GM21447 (cell line): ENCODE measurements around the gene C16orf96.

Source experiments
- ATAC-seq: cut with Tn5 transposase; IDR thresholded peaks from one replicate; pipeline ENCODE4 v1.9.1; 2021; ENCODE audit not compliant: unreplicated experiment

The C16orf96 gene

DNA sequence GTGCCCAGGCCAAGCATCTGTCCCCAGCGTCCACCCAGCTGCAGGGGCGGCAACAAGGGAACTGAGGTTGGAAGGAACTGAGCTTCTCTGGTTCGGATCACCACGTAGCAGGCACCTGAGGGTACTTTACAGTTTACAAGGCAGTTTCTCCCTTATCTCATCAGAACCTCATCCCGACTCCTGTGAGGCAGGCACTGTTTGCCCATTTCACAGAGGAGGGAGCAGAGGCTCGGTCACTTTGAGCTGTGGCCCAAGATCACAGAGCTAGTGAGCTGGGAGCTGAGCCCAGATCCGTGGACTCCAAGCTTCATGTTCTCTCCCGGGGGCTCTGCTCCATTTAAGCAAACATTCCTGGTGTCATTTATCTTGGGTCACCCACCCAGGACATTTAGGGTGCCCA lies 43.4 kb downstream of the C16orf96 start:
- no peak for ATAC-seq

DNA sequence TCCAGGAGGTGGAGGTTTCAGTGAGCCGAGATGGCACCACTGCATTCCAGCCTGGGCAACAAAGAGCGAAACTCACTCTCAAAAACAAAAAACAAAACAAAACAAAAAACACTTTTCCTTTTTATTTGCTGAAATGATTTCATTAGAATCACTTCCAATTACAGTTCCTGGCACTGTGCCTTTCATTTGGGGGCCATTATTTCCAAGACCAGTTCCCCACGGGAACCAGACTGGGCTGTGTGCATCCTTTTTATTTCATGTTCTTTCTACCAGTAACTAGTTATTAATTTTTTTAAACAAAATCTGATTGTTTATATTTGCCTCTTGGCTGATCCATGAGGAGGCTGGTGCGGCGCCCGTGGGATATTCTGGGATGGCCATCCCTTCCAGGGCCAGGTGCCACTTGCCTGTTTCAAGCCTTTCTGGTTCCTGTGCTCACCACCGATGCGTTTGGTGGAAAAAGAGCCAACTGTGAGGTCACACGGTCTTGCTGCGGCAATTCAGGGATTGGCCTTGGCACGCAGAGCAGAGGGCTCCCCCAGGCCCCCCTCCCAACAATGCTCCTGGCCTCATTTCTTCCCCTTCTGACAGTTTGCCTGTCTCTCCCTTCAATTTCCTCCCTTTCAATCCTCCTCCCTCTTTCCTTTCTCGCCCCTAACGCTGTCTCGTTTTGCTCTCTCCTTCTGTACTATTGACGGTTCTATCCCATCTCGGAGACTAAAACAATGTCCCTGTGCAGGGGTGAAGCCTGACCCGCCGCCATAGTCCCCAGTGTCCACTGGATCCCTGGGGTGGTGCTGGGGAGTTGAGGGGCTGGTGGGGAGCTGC lies 45.1 kb downstream of the C16orf96 start:
- ATAC-seq = no peak

DNA sequence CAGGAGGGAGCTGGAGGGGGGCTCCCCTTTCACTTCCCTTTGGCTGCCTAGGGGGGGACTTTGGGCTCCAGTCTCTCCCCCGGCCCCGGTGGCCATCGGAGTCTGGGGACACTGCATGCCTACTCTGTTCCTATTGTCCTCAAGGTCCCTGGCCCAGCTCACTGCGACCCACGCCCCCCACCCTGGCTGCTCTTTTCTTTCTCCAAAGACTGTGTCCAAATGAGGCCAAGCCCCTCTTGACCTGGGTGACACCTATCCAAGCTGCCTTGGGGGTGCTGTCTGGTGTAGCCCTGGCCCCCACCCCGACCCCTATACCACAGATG lies 45.7 kb downstream of the C16orf96 start:
- ATAC-seq = no peak

DNA sequence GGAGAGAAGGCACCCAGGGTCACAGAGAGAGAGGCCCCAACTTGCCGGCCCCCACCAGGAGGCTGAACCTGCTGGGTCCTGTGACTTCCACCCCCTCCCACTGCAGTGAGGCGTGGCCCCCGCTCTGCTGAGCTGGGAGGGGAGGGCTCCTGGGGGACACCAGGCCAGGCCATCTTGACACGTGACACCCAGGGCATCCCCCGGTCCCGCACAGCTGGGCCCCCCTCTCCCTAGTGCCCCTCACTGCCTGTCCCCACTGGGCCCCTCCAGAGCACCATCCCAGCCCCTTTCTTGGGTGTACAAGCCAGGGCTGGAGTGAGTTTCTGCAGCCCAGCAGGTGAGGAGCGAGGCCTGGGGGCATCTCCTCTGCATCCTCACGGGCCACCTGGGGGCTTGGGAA lies 46.2 kb downstream of the C16orf96 start:
- ATAC-seq = no peak

DNA sequence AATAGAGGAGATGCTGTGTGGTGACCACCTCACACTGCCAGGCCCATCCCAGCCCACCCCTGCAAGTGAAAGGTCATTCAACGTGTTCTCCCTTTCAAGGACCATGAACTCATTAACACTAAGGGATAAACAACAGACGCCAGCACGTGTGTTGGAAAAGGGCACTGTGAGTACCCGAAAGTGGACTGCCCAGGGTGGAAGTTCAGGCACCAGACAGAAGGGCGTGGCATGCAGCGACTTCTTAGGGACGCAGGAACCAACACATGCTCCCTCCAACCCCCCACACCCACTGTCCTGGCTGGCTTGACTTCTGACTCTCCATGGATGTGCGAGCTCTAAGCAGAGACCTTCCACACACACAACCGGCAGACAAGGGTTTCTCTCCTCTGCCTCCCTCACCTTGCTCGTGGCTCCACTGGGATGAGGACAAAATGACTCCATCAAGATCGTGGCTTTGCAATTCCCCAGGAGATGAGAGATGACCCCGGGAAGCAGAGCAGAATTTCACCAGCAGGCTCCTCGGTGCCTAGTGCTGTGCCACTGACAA lies 47.6 kb downstream of the C16orf96 start:
- ATAC-seq = no peak

DNA sequence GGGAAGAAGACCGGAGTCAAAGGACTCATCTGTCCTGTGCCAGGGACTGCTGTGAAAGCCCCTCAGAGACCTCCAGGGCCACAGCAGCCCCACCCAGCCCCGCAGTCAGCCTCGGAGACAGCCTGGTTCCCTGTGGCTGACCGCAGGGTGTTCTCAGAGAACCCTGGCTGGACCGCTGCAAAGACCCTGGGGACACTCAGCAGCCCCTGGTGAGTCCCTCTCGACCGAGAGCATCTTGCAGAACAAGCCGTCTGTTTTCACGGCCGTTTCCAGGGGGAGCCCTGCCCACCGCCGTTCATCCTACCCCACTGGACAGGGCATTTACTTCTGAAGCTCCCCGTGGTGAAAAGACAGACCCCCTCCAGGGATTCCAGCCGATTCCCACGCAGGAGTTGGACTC lies 48.3 kb downstream of the C16orf96 start:
- no peak for ATAC-seq

DNA sequence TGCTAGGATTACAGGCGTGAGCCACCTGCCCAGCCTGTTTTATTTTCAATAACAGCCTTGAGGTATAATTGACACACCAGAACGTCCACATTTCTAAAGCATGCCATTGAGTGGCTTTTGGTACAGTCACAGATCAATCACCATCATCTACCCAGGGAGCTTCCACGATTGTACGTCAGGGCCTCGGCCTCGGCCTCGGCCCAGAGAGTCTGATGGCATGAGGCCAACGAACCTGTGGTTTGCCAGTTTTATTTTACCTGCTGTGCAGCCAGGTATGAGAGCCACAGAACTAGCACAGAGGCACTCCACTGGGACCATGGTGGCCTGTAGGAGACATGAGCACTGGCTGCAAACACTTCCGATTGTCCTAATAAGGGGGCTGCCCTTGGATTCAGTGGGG lies 50.2 kb downstream of the C16orf96 start:
- no peak for ATAC-seq

DNA sequence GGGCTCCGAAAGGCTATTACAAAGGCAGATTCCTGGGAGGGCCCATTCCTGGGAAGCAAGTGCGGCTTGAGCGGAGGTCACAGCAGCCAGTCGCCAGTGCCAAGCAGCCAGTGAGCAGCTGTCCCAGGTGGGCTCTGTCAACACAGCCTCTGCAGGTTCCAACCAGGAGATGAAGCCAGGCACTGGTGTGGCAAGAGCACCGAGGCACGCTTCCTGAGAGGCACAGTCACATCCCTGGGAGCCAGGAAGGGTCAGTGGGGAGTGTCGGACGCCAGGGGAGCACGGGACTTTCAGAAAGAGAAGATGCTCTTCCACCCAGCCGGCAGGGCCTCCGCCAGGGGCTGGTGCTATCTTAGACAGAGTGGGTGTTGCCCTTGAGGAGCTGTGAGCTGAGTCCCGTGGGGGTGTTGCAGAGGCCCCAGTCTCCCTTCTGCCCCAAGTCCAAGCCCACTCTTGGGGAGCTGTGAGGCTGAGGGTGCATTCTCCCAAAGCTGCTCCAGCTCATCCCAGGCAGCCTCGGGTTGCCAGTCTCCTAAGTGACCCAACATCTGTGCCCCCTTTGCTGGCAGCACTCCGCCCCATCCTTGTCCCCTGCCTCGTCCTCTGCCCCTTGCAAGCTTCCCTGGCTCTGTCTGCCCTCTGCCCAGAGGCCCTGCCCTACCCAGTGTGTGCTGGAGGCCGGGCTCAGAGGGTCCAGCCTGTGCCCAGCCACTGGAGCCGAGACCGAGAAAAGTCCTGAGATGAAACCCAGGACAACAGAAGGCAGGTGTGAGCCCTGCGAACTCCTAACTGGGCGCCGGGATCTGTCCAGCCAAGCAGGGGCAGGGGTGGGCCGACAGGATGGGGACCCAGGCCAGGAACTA lies 51.9 kb downstream of the C16orf96 start:
- ATAC-seq = no peak

DNA sequence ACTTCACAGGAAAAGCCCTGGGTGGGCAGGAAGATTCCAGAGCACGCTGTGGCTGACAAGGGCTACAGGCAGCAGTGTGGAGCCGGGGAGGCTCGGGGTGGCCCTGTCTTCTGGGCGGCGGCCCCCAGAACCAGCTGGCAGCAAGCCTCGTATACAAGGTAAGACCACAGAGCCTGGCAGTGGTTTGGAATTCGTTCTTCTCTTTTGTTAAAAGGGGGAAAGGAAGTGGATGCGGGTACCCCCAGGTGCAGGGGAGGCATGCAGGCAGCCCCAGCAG lies 52.5 kb downstream of the C16orf96 start:
- no peak for ATAC-seq

DNA sequence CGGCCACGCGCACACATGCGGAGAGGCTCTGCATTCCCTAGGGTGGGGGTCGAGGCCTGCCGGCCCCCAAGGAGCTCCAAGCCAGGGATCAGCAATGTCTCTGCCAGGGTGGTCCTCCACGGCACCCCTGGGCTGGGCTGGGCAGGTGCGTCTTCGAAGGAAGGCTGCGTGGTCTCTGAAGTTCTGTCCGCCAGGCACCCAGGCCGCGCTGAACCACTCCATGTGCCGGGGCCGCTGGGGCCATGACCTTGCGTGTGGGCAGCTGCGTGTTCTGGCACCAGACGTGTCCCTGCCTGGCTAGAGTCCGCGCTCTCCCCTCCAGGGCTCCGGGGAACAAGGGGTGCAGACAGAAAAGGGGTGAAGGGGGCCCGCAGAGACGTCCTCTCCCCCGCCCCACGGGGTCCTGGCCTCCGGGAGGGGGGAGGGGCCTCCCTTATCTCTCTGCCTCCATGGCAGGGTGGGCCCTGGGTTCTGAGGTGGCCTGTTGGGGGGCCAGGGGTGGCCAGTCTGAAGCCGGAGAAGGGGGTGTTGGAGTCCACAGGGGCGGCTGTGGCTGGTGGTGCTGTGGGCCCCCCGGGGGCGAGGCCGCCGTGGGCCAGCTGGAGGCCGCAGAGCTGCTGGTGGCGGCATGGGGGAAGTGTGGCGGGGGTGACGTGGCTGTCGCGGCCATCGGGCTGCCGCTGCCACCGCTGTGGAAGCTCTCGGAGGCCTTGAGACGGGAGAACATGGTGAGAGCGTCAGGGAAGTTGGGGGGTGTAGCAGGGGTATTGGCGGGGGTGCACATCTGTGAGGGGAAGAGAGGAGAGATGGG lies 53.3 kb downstream of the C16orf96 start:
- no peak for ATAC-seq

DNA sequence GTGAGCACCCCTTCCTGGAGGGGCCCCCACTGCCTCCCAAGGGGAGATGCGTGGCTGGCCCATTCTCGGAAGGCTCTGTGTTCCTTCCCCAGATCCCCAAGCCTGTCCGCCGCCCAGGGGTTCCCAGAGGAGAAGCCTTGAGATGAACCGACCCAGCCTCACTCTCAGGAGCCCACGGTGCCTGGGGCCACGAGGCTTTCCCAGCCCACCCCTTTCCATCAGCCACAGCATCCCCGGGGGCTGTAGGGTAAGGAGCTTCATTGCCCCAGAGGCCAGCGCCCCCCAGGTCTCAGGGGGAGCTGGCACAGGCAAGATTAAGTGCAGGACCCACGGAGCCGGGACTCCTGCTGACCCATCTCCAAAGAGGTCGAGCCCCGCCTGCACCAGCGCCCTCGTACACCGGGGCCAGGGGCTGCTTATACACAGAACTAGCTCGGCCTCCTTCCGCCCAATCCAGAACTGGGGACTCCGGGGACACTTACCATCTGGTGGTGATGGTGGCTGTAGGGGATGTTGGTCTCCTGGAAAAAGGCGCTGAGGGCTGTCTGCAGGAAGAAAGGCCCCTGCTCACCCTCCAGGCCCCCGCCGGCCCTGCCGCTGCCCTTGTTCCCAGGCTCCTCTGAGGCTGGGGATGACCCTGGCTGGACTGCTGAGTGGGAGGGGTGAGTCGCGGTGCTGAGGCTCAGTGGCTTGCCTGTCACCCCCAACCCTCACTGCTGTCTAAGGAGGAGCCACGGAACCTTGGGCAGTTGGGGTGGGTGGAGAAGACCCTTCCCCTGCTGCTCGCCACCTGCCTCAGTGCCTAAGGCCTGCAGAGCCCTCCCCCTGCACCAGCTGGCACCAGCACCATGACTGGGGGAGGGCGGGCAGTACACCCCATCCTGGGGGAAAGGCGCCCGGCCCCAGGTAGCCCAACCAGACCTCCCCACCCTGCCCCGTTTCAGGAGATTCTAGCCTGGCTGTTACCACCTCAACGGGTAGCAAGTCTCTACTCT lies 54.2 kb downstream of the C16orf96 start:
- ATAC-seq = no peak

DNA sequence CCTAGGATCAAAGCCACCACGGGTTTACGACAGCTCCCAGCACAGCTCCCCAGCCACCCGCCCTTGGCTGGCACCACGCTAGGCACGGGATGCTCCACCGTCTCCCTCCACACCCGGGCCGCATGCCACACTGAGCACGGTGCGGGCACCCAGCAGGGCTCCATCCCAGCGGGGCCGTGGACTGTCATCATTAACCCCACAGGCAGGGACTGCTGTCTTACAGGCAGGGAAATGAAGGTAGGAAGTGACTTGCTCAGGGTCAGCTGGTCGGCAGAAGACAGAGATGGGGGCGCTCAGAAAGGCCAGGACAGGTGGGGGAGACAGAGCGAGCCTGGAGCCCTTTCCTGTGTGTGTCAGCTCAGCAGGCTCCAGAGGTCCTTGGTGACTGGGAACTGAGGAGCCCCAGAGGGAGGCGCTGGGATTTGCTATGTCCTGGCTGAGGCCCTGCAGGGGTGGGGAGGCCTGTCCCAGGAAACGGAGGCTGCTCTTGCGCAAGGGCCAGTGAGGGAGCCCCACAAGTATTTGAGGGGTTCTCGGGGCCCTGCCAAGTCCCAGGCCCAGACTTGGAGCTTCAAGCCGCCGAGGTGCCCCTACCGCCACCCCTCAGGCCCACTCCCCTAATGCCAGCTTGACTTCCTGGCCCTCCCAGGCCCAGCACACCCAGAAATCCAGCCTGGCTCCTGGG lies 55.3 kb downstream of the C16orf96 start:
- ATAC-seq = no peak

DNA sequence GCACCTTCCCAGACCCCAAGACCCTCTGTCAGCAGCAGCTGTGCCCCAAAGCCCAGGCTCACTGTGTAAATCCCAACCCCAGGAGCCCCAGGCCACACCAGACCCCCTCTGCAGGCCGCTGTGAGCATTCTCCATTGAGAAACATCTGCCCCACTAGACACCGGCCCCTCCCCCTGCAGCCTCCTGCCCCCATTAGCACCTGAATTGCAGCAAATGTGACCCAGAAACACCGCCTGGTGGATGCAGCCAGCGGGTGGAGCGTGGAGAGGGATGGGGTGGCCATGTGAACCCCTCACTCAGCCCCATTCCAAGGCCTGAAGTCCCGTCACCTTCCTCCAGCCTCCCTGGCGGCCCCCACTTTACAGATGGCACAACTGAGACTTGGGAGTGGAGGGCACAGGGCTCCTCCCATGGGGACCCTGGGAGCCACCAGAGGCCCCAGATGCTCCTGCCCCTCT lies 56.4 kb downstream of the C16orf96 start:
- ATAC-seq = no peak

DNA sequence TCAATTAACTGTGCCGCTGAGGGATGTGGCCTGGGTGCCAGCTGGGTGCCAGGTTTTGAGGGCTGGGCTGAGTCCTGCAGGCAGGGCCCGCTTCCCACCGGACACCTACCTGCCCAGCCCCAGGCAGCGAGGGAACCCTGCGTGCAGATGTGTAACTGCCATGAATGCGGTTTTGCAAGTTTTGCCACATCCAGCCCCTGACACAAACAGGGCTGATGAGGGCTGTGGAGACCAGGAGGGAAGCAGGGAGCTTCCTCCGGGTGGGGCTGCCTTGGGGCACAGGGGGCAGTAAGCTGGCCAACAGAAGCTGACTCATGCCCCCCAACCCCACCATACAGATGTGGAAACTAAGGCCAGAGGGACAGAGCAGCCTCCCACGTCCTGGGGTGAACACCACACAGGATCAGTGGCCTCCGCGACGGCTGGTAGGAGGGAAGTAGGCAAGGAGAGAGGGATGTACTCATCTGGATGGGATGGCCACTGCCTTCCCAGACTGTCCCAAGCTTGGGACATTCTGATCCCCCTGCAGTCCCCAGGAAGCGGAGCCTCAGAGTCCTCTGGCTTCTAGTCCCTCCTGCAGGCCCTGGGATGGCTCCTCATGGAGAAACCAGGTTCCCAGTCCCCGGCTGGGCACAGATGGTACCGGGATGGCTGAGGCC lies 57.0 kb downstream of the C16orf96 start:
- ATAC-seq = no peak

DNA sequence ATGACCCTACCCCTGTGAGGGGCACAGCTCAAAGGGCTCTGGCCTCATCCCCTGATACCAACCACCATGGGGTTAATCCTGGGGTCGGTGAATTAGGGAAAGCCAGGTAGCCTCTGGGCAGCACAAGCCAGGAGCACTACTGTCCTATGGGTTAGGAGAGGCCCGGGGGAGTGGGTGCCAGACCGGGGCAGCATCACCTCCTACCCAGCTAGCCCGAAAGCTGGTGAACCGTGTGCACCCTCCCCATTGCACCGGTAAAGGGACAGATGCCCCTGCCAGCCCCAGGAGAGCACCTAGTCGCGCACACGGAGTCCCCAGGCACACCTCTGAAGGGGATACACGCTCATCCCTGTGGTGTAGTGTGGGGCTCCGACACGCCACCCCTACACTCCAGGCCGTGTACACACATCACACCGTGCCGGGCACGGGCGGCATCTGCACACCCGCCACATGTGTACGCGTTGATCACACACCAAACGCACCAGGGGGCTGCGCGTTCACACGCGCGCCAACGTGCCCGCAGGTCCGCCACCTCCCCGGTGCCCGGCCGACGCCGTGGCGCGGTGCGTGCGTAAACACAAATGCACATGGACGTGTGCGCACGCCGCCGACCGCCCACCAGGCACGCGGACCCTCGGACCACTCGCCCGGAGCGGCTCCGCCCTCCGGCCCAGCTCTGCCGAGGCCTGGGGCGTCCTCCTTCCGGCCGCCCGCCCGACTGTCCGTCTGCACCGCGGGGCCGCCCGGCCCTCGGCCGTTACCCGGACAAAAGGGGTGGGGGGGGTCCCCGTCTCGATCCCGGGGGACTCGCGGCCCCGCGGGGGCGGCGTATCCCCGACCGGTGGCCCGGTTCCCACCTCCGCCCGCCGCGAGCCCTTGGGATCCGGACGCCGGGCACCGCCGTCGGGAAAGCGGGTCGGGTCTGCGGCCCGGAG lies 57.8 kb downstream of the C16orf96 start:
- no peak for ATAC-seq

DNA sequence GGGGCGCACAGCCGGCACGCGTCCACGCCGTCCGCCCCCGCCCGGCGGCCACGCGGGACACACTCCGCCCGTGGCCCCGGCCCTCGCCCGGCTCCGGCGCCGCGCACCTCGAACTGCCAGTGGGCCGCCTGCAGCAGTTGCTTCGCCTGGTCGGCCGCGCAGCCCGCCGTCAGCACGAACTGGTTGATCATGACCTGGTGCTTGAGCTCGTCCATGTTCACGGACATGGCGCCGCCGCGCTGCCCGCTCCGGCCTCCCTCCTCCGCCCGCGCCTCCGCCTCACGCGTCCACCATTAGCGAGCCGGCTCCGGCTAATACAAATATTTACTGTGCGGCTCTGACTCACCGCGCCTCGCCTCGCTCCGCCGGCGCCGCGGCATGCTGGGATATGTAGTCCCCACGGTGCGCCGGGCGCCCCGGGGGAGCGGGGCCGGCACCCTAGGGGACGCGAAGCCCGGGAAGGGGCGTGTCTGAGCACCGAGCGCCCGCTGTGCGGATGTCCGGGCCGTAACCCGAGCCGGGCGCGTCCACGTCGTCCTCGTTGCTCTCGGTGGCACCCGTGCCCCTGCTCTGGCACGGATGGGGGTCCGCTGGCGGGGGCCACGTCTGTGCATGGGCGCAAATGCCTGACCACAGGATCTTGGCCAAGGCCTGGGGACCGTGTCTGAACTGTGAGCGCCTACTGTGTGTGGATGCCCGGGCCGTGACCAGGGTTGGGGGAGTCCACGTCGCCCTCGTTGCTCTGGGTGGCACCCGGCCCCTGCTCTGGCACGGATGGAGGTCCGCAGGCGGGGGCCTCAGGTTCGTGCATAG lies 58.6 kb downstream of the C16orf96 start, which contains the start of gene UBALD1:
UBALD1 (minus strand) TSS at position 318 of the 813 bp plus-strand sequence; CDS start at position 227, 91 bp downstream.
- ATAC-seq = peak; percentile 48
